ENCODE data around the gene SLC13A3.

SLC13A3 gene

DNA sequence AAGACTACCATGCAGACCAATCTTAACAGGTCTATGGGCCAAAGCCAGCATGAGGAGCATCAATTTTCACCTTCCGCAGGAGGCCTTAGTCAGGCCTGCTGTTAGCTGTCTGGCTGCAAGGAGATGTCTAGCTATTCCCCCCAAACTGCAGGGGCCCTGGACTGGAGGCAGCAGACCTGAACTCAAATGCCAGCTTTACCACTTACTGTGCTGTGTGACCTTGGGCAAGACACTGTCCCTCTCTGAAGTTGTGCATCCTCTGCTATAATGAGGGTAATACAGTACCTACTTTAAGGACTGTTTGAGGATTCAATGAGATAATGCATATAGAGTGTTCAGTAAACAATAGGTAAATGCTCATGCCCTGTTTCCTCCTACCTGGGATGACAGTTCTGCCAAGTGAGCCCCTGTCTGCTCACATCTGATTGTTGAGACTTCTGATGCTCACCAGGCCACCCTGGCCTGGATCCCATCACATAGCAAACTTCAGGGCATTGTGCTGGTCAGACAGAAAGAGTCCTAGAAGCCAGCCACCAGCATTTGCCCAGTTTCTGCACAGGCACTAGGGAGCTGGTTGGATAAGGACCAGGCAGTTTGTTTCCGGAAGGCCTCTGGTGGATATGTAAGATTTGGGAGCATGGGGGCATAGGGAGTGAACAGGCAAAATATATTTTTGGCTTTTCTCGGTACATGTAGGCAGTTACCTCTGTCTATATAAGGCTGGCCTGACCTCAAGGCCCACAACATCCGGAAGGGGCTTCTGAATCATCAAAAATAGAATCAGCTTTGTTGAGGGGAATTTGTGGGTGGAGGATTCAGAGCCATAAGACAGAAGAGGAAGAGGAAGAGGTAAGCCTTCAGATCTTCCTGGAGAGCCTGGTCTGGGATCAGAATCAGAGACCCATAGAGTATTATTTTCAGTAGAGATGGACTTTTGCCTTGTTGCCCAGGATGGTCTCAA lies 98.5 kb downstream of the SLC13A3 start:
- peak; percentile 64 for DNase-seq

DNA sequence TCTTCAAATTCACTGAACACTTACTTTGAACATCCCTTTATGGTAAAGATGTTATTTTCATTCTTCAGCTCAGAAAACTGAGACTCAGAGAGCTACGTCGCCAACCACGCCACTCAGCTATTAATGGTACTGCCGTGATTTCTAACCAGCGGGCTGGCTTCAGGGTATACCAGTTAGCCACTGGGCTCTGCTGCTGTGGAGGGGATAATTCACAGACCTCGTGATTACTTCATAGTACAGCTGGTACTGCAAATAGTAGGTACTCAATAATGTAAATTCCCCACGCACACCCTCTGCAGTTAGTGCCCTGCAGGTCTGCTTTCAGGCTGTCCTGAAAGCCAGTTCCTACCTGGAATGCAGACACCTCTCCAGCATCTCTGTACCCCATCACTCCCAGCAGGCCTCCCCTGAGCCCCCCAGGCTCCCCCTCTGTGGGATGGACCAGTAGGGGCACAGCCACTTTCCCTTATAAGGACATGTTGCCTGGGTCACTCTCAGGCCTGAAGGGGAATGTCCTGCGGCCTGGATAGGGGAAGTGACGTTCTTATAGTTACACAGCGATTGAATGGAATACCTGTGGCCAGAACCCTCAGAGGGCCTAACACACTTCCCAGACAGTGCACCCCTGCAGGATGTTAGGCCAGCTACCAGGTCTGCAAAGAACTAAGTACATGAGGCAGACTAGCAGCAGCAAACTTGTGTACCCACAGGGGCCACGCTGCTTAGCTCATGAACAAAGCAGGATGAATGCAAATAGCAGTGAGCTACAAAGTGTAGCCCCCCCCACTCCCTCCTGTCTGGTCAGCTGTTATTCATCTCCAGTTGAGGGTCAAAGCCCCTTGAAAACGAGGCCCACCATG lies 99.5 kb downstream of the SLC13A3 start:
- no peak for DNase-seq

DNA sequence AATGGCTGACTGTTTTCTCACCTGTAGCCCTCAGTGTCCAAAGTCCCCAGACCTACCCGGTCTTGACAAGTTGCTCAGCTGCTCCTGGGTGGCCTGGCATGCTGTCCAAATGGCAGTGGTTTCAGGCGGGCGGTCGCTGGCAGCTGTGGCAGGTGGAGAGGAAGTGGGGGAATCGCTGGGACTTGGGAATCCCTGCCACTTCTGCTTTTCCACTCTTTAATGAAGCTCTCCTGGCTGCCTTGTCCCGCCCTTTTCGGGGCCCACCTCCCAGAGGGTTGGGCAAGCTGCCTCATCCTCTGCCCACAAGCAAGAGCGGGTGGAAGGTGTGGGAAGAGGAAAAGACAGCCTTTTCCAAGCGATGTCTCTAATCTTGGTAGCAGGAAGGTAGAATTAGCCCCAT lies 100.8 kb downstream of the SLC13A3 start, which contains the start of gene OCSTAMP:
Gene OCSTAMP (minus strand): TSS at position 194 of the 400 bp plus-strand sequence. CDS start 94 bp downstream, at position 100.
- peak; percentile 10 for DNase-seq

DNA sequence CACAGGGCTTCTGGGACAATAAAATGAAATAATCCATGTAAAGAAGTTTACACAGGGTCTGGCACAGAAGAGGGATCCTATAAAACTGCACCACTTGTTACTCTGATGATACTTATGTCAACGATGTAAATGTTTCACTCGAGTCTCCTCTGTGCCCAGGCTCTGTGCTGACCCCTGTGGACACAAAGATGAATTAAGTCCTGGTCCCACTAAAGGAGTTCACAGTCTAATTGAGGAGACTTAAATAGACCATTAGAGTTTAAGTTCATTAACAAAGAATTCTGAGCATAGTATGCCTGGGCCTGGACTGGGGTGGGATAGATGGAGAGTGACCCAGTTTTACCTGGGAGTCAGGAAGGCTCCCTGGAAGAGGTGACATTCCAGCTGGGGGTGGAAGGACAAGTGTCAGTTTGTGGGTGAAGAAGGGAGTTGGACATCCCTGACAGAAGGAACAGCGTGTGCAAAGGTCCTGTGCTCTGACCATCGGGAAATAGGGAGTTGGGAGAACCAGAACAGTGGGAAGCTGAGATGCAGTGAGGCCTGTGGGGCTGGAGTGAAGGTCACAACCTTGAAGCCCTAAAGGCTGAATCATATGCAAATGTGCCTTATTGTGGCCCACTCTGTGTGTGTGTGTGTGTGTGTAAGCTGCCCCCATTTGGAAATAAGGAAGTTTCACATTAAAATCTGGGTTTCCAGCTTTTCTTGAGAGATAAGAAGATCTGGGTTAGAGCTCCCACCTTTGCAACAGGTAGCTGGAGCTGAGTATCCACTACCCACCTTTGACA lies 101.9 kb downstream of the SLC13A3 start:
- no peak for DNase-seq

DNA sequence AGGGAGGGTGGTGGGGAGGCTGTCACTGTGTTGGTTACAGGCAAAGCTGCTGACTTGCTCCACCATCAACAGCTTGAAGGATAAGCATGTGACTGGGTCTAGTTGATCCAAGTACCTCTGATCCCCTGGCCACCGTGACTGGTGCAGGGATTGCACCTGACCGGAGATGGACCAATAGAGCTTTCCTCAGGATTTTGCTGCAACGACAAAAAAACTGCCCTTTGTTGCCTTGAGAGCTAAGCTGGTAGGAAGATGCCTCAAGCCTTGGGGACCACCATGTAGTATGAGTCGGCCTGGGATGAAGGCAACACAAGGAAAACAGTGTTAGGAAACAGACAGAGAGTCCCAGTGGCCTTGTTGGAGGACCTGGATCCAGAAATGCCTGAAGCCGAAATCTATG lies 102.6 kb downstream of the SLC13A3 start:
- DNase-seq = no peak

DNA sequence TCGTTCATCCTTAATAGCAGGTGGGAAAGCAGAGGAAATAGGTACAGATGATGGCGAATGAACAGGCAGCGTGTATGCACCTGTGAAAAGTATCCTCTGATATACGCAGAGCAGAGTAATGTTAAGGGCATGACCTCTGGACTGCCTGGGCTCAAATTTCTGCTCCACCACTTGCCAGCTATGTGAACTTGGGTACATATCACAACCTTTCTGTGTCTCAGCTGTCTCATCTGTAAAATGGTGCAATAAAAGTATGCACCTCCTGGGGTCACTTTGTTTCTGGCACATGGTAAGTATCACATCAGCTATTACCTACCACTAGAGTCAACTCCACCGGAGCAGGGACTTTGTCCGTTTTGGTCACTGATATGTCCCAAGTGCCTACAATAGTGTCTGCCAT lies 103.3 kb downstream of the SLC13A3 start:
- no peak for DNase-seq

DNA sequence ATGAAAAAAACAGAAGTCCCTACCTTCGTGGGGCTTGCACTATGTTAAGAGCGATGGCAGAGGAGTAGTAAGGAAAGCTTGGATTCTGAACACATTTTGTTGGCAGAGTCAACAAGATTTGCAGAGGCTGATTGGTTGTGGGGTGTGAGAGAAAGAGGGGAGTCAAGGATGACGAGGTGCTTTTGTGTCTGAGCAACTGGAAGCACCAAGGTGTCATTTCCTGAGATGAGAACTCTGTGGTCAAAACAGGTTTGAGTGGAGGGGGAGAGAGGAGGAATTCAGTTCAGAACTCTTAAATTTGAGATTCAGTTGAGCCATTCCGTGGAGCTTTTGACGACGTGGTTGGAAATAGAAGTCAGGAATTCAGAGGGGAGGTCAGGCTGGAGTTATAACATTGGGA lies 104.3 kb downstream of the SLC13A3 start:
- no peak for DNase-seq

DNA sequence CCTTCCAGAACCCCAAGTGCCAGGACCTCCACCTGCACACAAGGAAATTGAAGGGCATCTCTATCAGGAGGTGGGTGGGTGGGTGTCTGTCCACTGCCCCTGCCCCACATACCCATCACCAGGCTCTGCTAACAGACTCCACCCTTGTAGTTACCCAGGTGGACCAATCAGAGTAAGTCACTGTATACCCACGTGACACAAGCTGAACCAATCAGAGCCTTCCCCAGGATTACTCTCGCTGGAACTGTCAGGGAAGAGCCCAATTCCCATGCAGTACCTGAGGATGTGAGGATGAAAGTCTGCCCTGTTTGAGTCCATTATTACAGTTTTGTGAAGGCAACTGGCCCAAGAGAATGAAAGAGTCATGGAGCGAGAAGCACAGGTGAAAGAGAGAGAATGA lies 105.0 kb downstream of the SLC13A3 start:
- DNase-seq = no peak

DNA sequence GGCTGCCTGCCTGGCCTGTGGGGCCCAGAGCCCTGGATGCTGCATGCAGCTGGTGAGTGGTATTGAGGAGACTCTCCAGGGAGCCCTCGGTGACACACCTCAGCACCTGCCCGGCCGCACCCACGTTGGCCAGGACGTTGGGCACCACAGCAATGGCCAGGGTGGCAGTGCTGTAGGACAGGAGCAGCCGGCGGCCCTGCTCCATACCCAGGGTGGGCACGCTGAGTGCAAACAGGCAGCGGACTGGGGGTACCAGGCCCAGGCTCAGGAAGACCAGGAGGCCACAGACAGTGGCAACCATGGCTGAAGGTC lies 105.5 kb downstream of the SLC13A3 start:
- no peak for DNase-seq

DNA sequence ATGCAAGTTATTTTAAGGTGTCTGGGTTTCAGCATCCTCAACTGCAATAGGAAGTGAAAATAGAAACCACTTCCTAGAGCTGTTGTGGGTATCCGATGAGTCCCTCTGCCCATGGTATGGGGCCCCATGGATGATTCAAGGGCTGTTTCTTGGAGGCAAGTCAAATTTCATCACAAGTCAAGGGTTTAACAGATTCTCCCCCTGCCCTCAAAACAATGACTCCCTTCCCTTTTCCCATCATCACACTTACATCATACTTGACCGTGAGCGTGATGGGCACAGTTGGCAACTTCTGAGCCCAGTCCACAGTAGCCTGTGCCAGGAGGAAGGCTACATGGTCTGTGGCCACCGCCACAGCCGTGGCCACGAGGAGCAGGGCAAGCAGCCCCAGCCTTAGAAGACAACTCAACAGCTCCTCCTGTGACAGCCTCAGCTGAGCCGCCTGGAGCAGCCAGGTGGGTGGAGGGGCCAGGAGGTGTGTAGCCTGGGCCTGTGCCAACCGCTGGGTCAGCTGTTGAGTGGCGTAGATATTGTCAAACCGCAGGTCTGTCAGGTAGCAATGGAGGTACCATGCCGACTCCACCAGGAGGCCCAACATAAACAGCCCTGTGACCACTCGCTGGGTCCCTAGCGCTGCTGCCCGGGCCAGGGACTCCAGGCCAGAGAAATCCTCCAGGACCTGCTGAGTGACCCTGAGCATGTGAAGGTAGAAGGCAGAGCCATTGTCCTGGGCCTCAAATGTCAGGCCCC lies 106.0 kb downstream of the SLC13A3 start:
- peak; percentile 93 for DNase-seq

DNA sequence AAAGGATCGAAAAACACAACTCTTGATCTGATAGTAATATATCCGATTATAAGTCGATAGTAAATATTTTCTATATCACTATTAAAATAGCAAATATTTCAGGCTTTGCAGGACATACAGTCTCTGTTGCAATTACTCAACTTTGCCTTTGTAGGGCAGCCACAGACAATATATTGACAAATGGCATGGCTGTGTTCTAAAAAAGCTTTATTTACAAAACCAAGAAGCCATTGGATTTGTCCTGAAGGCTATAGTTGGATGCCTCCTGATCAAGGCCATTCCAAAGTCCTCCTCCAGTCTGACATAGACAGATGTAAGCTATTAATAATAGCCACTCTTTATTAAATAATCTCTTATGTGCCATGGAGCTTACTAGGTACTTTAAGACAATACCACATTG lies 106.7 kb downstream of the SLC13A3 start:
- no peak for DNase-seq

DNA sequence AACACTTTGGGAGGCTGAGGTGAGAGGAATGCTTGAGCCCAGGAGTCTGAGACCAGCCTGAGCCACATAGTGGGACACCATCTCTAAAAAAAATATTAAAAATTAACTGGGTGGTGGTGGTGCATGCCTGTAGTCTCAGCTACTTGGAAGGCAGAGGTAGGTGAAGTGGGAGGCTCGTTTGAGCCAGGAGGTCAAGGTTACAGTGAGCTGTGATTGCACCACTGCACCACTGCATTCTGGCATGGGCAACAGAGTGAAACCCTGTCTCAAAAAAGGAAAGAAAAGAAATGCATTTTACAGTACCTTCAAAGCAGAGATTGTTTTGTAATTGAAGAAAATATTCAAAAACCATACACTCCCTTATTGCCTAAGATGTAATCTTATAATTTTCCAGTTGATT lies 107.3 kb downstream of the SLC13A3 start:
- no peak for DNase-seq

DNA sequence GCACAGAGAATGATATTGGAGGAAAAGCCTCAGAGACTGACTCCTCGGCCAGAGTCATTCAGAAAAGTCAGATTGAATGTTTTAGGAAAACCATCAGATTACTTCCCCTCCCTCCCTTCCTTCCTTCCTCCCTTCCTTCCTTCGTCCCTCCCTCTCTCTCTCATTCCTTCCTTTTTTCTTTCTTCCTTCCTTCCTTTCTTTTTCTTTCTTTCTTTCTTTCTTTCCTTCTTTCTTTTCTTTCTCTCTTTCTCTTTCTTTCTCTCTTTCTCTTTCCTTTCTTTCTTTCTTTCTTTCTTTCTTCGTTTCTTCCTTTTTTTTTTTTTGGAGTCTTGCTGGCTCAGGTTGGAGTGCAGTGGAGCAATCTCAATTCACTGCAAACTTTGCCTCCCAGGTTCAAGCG lies 108.2 kb downstream of the SLC13A3 start:
- DNase-seq = no peak

DNA sequence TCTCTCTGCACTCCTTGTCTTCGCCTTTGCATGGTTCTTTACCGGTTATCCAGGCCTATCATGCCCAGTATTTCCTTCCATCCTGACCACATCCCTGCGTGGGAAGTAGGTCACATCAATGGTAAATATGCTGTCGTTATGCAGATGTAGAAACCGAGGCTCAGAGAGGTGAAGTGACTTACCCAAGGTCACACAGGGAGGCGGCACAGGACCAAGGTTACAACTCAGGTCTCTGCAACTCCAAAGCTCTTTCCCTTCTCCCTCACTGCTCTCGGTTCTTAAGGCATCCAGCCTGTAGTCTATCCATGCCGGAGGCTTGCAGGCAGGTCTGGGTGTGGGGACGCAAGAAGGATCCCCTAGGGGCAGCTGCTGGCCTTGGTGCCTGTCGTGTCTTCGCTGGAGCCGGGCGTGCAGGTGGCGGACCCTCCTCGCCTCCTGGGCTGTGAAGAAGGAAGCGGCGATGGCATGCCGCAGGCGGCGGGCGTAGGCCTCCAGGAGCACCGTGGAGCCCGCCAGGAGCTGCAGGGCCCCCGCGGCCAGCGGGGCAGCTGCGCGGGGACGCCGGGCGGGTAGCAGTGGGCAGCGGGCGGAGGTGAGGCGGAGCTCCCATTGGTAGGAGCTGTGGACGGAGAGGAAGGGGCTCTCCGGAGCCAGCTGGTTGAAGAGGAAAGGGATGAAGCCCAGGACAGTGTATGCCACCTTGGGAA lies 109.9 kb downstream of the SLC13A3 start:
- no peak for DNase-seq

DNA sequence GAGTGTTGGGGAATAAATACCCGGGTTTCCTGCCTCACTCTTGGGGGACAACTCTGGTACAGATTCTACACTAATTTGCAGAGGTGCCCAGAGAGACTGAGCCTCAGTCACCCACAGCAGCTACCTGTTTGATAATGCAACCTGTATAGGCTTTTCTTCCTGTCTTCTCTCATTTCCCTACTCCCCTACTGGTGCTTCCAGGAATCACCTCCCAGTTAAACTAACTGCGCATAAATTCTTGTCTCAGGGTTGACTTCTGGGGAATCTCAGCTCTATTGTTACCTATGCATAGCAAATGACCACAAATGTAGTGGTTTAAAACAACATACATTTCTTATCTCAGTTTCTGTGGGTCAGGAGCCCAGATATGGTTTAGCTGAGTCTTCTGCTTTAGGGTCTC lies 112.1 kb downstream of the SLC13A3 start:
- no peak for DNase-seq

DNA sequence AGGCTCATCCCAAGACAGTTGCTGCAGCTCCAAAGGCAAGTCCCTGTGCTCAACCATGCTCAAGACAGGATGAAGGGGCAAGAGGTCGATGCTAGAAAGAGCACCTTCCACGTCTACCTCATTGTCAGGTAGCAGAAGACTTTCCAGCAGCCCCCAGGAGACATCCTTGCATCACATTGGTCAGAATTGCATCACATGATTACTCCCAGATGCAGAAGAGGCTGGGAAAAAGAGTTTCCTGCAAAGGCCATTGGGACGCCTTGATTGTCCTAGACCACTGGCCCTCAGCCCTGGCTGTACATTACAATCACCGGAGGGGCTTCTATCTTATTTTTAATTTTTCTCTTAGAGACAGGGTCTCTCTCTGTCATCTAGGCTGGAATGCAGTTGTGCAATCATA lies 120.6 kb downstream of the SLC13A3 start:
- no peak for DNase-seq

DNA sequence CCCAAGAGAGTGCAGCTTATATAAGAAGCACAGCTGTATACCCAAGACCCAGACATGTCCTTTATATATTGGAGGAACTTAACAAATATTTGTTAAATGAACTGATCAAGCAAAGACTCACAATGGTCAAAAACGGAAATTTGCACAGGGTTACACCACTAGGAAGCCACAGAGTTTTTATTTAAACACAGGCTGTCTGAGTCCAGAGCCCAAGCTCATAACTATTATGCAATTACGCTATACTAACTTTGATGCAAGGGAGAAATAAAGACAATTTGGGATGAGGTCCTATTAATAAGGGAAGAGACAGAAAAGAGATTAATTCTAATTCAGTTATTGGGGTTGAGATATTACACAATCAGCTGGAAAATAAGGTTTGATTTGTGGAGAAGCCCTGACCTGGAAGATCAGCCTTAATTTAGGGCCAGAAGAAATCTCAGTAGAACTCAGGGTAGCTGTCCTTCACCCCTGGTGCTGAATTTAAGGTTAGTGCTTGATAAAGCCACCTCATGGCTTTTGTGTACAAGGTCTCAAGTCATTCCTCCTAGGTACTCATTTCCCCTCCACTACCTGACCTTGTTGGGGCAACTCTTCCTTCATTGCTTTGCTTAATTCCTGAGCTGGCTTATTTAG lies 127.4 kb downstream of the SLC13A3 start:
- DNase-seq = no peak

DNA sequence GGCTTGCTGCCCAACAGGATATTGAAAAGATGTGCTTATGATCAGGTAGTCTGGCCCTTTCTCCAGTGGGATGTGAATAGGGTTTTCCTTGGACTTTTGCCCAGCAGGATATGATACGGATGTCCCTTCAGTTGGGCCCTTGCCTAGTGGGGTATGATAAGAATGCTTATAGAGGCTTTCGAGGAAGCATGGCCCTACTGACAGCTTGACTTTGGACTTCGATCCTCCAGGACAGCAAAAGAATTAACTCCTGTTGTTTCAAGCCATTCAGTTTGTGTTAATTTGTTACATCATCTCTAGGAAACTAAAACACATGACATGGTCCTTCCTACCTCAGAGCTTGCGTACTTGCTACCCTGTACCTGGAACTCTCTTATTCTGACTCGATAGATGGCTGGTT lies 128.2 kb downstream of the SLC13A3 start:
- DNase-seq = no peak

DNA sequence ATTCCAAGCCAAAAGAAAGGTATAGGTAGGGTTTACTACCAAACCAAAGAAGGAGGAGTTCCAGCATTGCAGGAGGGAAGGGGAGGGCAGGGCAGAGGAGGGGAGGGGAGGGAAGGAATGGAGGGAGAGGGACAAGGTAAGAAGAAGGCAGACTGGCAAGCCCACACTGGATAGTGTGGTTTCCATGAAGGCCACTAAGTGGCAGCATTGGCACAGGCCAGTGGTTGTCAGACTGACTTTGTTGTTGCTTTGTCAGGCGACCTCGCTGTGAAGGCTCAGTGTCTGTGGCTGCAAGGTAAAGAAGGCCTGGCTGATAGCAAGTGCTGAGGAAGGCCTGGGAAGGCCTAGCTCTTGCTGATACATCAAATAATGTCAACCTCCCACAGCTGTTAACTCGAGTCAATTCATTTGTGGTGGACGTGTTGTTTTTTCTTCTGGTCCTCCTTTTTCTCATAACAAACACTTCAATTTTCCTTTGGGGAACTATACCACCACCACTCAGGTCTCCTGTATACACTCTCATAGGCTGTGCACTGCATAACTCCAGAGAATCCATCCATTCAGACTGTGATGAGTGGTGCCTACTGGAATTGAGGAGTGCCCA lies 130.2 kb downstream of the SLC13A3 start:
- DNase-seq = no peak

DNA sequence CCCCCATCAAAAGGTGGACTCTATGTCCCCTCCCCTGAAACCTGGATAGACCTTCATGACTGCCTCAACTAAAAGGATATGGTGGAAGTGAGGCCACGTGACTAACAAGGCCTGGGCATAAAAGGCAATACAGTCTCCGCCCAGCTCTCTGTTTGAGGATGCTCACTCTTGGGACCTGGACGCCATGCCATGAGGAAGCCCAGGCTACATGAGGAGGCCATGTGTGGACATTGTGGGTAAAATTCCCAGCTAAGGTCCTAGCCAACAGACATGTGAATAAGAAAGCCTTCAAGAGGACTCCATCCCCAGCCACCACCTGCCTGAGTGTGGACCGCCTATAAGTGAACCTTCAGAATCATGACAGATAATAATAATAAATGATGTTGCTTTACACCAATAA lies 130.7 kb downstream of the SLC13A3 start:
- no peak for DNase-seq

Measured in SIG-M5 (cell line).